ENCODE data around the gene APOC4. TPM values are rescaled to one million over a fixed set of nuclear protein-coding genes. Genes with fewer than 3 reads are reported as not detected.
"Not testable (repeated sequence)": the region's sequence is repeated elsewhere in the genome, so short reads cannot be mapped to it uniquely, and the experiment has no call there.

The APOC4 gene
- total and polyA plus RNA-seq, 7 donors = not detected

GRCh38 chr19:44968118-44968517 is 26.1 kb downstream of the APOC4 start:
- TF ChIP-seq, protein P1, sequence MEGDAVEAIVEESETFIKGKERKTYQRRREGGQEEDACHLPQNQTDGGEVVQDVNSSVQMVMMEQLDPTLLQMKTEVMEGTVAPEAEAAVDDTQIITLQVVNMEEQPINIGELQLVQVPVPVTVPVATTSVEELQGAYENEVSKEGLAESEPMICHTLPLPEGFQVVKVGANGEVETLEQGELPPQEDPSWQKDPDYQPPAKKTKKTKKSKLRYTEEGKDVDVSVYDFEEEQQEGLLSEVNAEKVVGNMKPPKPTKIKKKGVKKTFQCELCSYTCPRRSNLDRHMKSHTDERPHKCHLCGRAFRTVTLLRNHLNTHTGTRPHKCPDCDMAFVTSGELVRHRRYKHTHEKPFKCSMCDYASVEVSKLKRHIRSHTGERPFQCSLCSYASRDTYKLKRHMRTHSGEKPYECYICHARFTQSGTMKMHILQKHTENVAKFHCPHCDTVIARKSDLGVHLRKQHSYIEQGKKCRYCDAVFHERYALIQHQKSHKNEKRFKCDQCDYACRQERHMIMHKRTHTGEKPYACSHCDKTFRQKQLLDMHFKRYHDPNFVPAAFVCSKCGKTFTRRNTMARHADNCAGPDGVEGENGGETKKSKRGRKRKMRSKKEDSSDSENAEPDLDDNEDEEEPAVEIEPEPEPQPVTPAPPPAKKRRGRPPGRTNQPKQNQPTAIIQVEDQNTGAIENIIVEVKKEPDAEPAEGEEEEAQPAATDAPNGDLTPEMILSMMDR (IDR thresholded peaks at IDR 0.05) = no peak
- Histone ChIP-seq H3K4me3 (no peak overlapping the region), H3K27ac (no peak overlapping the region), H3K9me3 (no peaks in the 10 kb centered on the region), H3K27me3 (ENCODE audit: insufficient read depth in 3 of 3, low read length in 2 of 3) (no peaks in the 10 kb centered on the region), H3K4me1 (no peaks in the 10 kb centered on the region), H3K36me3 (ENCODE audit: insufficient read depth in 1 of 2, low read depth in 1 of 2) (peaks cover 9 to 61% of the 10 kb centered on the region in 2 donors)
- DNase-seq = no peak
- no peak for ATAC-seq
- intact Hi-C loops (cut with DNase I) = no loop called here
- WGBS, 3 donors = 86 to 89% (median 87%) methylated on average over 5 of the region's 5 CpGs

DNA sequence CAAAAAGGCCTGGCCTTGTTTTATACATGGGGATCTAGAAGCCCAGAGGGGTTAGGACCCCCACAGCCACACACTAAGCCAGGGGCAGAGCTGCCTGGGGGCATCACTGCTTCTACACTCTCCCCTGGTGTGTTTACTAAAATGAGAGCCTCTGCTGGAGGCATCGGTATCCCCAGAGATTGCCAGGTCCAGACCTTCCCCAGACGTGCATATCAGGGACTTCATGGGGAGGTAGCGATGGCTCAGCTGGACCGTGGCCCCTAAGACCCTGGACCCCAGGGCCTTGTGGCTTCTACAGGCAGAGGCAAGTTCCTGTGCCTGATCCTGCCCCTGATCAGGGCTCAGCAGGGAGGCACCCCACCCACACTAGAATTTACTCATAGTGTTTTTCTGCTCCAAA is 26.6 kb downstream of the APOC4 start:
- DNase-seq (no peak), ATAC-seq (no peak)
- WGBS, 3 donors = 83 to 93% (median 85%) methylated on average over 4 of the region's 4 CpGs
- H3K27me3 ChIP-seq (ENCODE audit: insufficient read depth in 3 of 3, low read length in 2 of 3) = no peaks in the 10 kb centered on the region
- H3K27ac ChIP-seq = no peak overlapping the region
- H3K36me3 ChIP-seq (ENCODE audit: insufficient read depth in 1 of 2, low read depth in 1 of 2) = peaks cover 9 to 63% of the 10 kb centered on the region in 2 donors
- no peaks in the 10 kb centered on the region for H3K4me1 ChIP-seq
- TF ChIP-seq, protein P1 (IDR thresholded peaks at IDR 0.05) = no peak
- H3K4me3 ChIP-seq = no peak overlapping the region
- intact Hi-C loops (cut with DNase I) = no loop called here
- H3K9me3 ChIP-seq = no peaks in the 10 kb centered on the region

GRCh38 chr19:44969437-44969836 is 27.4 kb downstream of the APOC4 start:
- no peak for DNase-seq
- intact Hi-C loops (cut with DNase I) = no loop called here
- TF ChIP-seq, protein P1 (IDR thresholded peaks at IDR 0.05) = no peak
- no peaks in the 10 kb centered on the region for H3K9me3 ChIP-seq
- no peak overlapping the region for H3K4me3 ChIP-seq
- no peak for ATAC-seq
- H3K27ac ChIP-seq = no peak overlapping the region
- 97 to 99% (median 98%) methylated on average over 5 of the region's 5 CpGs for WGBS, 3 donors
- H3K4me1 ChIP-seq = no peaks in the 10 kb centered on the region
- H3K27me3 ChIP-seq (ENCODE audit: insufficient read depth in 3 of 3, low read length in 2 of 3) = no peaks in the 10 kb centered on the region
- H3K36me3 ChIP-seq (ENCODE audit: insufficient read depth in 1 of 2, low read depth in 1 of 2) = peaks cover 9 to 63% of the 10 kb centered on the region in 2 donors

DNA sequence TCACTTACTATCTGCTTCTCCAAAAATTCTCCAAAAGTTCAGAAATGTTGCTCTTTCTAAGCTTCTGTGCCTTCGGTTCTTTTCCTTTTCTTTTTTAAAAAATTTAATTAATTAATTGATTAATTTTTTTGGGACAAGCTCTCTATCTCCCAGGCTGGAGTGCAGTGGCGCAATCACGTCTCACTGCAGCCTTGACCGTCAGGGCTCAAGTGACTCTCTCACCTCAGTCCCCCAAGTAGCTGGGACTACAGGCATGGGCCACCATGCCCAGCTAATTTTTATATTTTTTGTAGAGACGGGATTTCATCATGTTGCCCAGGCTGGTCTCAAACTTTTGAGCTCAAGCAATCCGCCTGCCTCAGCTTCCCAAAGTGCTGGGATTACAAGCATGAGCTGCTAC is 29.4 kb downstream of the APOC4 start:
- H3K4me3 ChIP-seq; DNase-seq; intact Hi-C loops (cut with DNase I); H3K9me3 ChIP-seq; ATAC-seq; H3K27me3 ChIP-seq (ENCODE audit: insufficient read depth in 3 of 3, low read length in 2 of 3); H3K4me1 ChIP-seq; H3K27ac ChIP-seq: not testable (repeated sequence)
- 84 to 96% (median 94%) methylated on average over 6 of the region's 6 CpGs for WGBS, 3 donors
- H3K36me3 ChIP-seq (ENCODE audit: insufficient read depth in 1 of 2, low read depth in 1 of 2) = peaks cover 14 to 63% of the 10 kb centered on the region in 2 donors

- TF ChIP-seq, protein P1 (IDR thresholded peaks at IDR 0.05) = no peak
- DNase-seq = no peak
- H3K9me3 ChIP-seq = no peaks in the 10 kb centered on the region
- no peaks in the 10 kb centered on the region for H3K4me1 ChIP-seq
- no peak overlapping the region for H3K4me3 ChIP-seq
- ATAC-seq = peak in 1 of 4 donors; percentile 27
- intact Hi-C loops (cut with DNase I) = no loop called here
- H3K36me3 ChIP-seq (ENCODE audit: insufficient read depth in 1 of 2, low read depth in 1 of 2) = peaks cover 19 to 68% of the 10 kb centered on the region in 2 donors
- H3K27ac ChIP-seq = no peak overlapping the region
- H3K27me3 ChIP-seq (ENCODE audit: insufficient read depth in 3 of 3, low read length in 2 of 3) = no peaks in the 10 kb centered on the region
- 89 to 95% (median 93%) methylated on average over 13 of the region's 13 CpGs for WGBS, 3 donors
These were observed 30.8 kb downstream of the APOC4 start for GRCh38 chr19:44972802-44973201.
